Myometrial cell (primary cell): ENCODE measurements around the gene VRK3. TPM values are rescaled to one million over a fixed set of nuclear protein-coding genes. Genes with fewer than 3 reads are reported as not detected.

Experiments
- total RNA-seq: library from RNA; depleted of rRNA; stranded (reverse); fragments of >200 nt; gene quantifications from 2 replicates; pipeline ENCODE4 v1.2.3, GENCODE V29; 2015

The VRK3 gene, protein sequence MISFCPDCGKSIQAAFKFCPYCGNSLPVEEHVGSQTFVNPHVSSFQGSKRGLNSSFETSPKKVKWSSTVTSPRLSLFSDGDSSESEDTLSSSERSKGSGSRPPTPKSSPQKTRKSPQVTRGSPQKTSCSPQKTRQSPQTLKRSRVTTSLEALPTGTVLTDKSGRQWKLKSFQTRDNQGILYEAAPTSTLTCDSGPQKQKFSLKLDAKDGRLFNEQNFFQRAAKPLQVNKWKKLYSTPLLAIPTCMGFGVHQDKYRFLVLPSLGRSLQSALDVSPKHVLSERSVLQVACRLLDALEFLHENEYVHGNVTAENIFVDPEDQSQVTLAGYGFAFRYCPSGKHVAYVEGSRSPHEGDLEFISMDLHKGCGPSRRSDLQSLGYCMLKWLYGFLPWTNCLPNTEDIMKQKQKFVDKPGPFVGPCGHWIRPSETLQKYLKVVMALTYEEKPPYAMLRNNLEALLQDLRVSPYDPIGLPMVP
- 36.3 and 38.1 TPM in 2 replicates for total RNA-seq

DNA sequence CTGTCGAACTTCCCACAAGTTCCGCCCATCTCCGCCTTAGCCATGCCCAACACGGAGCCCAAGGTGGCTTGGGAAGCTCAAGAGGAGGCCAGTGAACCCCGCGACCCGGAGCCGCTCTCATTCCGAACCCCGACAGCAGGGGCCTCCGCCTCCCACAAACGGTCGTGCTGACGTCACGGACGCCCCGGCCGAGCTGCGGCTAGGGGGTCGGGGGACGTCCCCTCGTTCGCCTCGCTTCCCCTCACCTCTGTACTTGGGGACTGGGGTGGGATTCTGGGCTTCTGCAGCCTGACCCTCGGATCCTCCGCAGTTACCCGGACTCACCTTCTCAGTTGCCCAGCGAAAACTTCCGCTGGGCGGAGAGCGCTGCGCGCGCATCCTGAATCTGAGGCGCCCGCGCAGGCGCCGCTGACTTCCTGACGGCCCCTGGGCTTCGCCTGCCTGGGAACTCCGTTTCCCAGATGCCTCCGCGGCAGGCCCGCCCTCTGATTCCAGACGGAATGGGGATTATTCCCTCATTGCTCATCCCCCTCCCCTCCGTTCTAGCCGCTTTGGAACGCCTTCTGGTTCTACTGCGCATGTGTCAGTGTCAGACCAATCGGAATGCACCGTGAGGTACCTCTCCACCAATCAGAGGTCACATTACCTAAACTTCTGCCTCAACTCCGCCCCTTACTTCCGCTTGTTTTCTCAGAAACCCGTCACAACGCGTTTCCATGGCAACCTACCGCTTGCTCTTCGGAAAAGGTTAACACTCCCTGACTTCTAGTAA is at the start of gene VRK3:
Gene VRK3, minus strand, starts transcription at position 351 of the 772 bp plus-strand sequence. CDS start 9,210 bp downstream, outside the sequence.

DNA sequence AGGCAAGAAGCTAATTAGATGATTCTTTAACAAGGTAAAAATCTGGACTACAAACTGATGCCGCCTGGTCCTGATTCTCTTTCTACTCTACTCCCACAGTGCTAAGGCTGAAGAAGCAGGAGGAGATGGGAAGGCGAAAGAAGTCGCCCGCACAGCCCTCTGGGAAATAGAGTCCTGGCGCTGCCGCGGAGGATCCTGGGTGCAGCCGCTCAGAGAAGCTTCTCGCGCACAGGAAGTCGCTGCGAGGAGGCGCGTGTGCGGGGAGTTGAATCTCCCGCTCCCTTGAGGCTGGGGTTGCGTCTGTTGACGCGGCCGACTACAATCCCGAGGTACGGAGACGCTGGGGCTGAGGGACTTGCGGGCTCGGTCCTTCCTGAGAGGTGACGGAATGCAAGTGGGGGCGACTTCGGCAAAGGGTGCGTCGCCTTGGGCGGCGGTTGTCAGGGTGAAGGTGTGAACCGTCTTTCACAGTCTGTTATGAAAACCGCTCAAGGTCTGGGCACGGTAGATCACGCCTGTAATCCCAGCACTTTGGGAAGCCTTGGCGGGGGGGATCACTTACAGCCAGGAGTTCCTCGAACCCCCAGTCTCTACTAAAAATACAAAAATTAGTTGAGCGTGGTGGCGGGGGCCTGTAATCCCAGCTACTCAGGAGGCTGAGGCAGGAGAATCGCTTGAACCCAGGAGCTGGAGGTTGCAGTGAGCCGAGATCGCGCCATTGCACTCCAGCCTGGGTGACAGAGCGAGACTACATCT is 800 bp upstream of the VRK3 start, which contains the start of gene ZNF473:
Gene ZNF473, plus strand, starts transcription at position 212 of the 756 bp plus-strand sequence. CDS start 5,078 bp downstream, outside the sequence.

DNA sequence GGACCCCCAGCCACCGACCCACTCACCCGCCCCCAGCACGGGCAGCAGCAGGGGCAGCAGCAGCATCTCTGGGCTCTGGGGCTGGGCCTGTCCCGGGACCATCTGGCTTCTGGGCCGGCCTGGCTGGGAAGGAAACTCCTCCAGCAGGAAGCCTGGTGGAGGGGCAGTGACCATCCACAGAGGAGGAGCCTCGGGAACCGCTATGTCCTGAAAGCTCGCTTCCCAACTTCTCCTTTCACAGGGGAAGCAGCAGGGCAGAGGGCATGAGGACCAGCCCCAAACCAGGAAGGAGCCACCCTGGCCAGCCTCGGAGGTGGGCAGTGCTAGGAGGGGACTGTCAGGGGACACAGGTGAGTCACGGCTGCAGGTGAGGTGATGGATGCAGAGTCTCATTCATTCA is 64.2 kb downstream of the VRK3 start, which contains the start of gene SIGLEC11:
Gene SIGLEC11, minus strand, starts transcription at position 193 of the 400 bp plus-strand sequence. Its CDS starts 91 bp downstream, at position 102.

DNA sequence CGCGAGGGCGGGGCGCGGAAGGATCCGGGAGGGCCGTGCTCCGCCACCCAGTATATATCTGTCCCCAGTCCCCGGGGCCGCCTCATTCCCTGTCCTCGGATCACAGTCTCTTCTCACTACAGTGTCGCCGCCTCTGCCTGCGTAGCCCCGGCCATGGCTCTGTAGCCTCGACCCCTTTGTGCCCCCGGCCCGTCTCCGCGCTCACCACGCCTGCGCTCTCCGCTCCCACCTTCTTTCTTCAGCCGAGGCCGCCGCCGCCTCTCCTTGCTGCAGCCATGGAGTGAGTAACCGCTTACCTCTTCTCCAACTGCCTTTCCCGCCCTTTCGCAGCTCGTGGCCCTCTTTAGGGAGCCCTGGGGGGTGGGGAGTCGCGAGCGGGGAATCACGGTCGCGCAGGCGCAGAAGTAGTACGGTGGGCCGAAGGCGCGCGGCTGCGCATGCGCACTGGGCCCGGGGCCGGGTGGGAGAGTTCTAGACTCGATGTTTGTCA is 96.0 kb downstream of the VRK3 start, which contains the start of the genes ATF5 and NUP62:
Gene ATF5, plus strand, starts transcription at position 85 of the 490 bp plus-strand sequence. CDS start 1,646 bp downstream, outside the sequence.
Gene NUP62, minus strand, starts transcription at position 384 of the 490 bp plus-strand sequence. CDS start 19,697 bp downstream, outside the sequence.

Other genes starting within 250 kb of the VRK3 start
- 24.1 and 28.8 TPM in 2 replicates for gene FUZ, start 212.1 kb downstream of the VRK3 start, total RNA-seq
- gene MED25, start 207.1 kb downstream of the VRK3 start, total RNA-seq: 26.2 and 27.3 TPM in 2 replicates
- gene PTOV1, start 174.2 kb downstream of the VRK3 start, total RNA-seq: 67.3 and 98.9 TPM in 2 replicates
- gene PNKP, start 157.8 kb downstream of the VRK3 start, total RNA-seq: 52.5 and 76.4 TPM in 2 replicates
- 27.6 and 37.5 TPM in 2 replicates for gene AKT1S1, start 148.0 kb downstream of the VRK3 start, total RNA-seq
- gene TBC1D17, start 147.7 kb downstream of the VRK3 start, total RNA-seq: 26.2 and 48.1 TPM in 2 replicates
- not detected in 2 replicates for gene IL4I1, start 128.5 kb downstream of the VRK3 start, total RNA-seq
- gene ATF5, start 96.2 kb downstream of the VRK3 start, total RNA-seq: 14.0 and 20.2 TPM in 2 replicates
- 28.8 and 33.1 TPM in 2 replicates for gene NUP62, start 95.9 kb downstream of the VRK3 start, total RNA-seq
- gene SIGLEC11, start 64.2 kb downstream of the VRK3 start, total RNA-seq: not detected in 2 replicates
- gene ZNF473, start 633 bp upstream of the VRK3 start, total RNA-seq: 3.7 TPM in 2 replicates
- gene IZUMO2, start 137.9 kb upstream of the VRK3 start, total RNA-seq: not detected in 2 replicates
- gene MYH14, start 178.2 kb upstream of the VRK3 start, total RNA-seq: not detected in 2 replicates